DMS53 (cell line): ENCODE measurements around the gene POU6F2.
A peak's percentile ranks its signal among the peaks of the same experiment; 100 is the strongest.

Experiments
- DNase-seq: peaks from one replicate; lab custom pipeline; 2025; lab: John Stamatoyannopoulos, UW

Gene POU6F2

DNA sequence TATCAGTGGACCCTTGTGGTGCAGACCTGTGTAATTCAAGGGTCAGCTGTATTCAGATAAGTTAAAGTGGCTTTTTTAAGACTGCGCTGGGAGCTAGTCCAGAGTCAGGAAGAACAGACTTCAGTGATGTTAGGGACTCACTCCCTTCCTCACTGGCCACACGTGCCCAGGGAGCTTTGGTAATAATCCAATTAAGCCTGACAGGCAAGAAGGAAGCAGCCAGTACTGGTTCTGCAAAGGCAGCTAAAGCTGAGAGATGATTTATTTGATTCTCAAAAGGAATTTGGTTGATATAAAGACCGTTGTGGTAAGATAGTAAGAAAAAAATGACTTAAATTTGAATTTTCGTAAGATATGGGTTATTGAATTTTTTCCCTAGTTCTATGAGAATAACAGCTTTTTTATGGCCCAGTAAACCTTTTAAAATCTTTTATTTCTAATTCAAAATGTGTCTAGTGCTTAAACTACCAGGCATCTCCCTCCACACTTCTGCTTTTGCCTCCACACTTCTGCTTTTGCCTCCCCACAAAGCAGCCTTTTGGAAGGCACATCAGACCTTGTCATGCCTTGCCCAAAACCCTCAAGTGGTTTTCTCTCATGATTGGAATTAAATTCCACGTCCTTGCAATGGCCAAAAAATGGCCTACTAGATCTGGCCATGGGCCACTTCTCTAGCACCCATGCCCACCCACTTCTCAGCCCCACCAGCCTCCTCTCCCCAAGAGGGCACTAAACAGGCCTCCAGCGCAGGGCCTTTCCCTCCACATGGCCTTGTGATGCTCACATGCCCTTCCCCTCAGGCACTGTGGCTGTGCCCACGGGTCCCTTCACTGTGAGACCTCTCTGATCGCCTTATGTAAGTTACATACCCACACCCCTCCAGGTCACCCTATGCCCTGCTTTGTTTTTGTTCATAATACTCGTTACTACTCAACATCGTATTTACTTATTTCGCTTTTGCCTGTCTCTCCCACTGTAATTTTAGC lies 92.5 kb downstream of the POU6F2 start:
- DNase-seq = no peak

DNA sequence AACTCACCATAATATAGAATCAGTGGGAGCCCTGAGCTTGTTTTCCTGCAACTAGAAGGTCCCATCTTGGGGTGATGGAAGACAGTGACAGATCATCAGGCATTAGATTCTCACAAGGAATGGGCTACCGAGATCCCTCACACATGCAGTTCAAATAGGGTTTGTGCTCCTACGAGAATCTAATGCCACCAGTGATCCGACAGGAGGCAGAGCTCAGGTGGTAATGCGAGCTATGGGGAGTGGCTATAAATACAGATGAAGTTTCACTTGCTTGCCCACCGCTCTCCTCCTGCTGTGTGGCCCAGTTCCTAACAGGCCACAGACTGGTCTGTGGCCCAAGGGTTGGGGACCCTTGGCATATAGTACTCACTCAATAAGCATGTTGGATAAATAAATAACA lies 93.4 kb downstream of the POU6F2 start:
- DNase-seq = no peak

DNA sequence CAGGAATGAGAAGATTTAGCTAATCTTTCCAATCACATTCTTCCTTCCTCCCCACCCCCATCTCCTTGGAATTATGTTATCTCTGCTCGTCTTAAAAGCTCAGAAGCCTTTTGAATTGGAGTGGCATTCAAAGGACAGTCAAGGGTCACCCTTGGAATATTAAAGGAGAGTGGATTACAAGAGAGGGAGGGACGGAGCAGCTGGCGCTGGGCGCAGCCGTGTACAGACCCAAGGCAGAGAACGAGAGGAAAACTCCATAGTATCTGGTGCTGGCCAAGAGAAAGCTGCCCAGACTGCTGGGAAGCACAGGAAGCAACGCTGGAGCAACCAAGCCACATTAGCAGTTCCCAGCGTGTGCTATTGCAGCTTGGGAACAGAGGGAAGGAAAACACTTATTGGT lies 95.7 kb downstream of the POU6F2 start:
- DNase-seq = peak; percentile 87

DNA sequence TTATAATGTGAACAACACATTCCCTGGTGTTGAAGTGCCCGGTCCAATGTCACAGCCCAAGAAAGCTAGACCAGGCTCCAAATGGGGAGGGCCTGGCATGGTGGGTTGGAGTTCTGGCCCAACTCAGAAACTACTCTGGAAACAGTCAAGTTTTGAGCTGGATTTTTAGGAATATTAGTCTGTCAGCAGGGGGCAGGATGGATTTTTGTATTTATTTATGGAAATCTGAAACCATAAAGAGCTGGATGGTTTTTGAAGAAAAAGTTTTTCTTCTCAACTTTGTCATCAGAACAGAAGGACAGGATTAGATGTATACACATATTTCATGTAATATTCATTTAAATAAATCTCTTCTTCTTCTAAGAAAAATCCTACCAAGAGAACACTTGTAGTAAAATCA lies 97.5 kb downstream of the POU6F2 start:
- no peak for DNase-seq

DNA sequence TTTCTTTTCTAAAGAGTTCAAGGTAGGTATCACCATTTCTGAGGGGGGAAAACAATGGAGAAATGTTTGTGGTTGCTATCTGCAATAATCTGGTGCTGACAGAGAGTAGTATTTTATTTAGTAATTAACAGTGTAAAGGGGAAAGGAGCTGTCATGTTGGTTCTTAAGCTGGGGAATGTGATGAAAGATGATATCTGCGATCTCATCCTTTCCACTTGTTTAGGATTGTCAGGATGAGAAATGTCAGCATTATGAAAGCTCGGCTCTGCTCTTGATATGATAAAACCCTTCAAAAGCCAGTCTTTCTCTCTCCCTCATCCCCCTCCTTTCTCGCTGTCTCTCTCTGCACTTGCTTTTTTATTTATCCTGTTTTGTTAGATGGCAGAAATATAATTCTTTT lies 106.1 kb downstream of the POU6F2 start:
- DNase-seq = peak; percentile 40

DNA sequence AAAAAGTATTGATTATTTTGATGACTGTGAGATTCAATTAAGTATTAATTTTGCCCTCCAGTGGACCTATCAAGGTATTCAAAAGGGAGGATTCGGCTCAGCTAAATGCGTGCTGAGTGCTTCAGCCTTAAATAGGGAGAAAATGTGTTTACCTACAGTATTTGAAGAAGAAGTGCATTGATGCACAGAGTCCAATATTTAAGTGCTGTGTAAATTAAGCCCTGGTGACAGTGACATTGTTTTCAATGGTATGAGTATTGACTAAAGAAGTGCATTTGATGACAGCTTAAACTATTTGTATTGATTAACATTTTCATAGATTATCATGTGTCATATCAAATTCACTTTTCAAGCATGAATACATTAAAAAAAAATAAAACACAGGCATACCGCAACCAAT lies 106.6 kb downstream of the POU6F2 start:
- peak; percentile 92 for DNase-seq

DNA sequence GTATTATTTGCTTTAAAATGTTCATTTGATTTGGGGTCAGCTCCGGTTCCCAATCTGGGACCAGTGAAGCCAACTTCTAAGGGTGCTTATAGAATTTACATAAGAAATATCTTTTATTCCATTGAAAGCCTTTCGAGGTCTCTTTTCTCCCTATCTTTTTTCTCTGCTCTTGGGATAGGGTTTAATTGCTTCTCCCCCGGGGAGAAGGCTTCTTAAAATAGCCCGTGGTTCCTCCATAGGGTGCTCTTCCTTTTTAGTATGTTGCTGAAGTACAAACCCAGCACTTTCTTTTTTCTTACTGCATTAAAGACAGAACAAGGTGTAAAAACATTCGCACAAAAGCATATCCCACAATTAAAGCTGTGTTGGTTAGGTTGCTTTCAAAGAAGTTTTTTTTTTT lies 107.5 kb downstream of the POU6F2 start:
- DNase-seq = no peak

DNA sequence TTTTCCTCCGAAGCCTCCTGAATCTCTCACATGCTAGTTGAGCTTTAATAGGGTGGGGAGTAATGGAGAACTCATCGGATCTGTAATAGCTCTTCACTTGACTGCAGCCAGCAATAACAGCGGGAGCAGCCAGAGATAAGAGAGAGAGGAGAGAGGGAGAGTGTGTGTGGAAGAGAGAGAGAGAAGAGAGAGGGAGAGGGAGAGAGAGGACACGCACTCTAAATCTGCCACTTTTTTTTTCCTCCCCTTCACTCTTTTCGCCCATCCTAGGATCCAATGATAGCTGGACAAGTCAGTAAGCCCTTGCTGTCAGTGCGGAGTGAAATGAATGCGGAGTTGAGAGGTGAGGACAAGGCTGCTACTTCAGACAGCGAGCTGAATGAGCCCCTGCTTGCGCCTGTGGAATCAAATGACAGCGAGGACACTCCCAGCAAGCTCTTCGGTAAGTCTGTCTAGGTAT lies 107.9 kb downstream of the POU6F2 start:
- DNase-seq = peak; percentile 26

DNA sequence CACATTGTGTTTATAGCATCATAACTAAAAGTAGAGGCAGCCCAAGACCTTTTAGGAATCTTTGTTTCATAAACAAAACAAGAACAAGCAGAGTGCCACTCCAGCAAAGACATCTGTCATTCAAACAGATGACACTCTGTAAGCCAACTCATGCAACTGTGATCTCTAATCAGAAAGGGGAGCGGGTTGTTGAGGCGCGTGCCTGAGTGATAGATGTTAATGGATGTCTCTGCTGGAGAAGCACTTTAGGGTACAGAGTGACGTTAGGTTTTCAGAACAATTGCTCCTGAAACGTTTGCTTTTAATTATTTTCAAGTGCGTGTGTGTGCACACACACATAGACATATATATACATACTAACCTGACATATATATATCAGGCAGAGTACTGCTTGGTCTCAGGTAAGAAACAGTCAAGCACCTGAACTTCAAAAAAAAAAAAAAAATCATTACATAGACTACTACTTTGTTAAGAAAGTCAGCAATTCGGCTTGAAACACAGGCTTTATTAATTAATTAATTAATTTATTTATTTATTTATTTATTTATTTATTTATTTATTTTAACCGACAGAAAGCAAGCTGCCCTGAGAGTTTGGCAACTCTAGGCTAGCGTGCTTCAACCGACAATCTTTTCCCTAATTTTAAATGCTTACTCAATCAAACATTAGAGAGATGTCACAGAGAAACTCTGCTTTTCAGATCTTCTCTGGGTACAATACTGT lies 109.1 kb downstream of the POU6F2 start:
- DNase-seq = no peak

DNA sequence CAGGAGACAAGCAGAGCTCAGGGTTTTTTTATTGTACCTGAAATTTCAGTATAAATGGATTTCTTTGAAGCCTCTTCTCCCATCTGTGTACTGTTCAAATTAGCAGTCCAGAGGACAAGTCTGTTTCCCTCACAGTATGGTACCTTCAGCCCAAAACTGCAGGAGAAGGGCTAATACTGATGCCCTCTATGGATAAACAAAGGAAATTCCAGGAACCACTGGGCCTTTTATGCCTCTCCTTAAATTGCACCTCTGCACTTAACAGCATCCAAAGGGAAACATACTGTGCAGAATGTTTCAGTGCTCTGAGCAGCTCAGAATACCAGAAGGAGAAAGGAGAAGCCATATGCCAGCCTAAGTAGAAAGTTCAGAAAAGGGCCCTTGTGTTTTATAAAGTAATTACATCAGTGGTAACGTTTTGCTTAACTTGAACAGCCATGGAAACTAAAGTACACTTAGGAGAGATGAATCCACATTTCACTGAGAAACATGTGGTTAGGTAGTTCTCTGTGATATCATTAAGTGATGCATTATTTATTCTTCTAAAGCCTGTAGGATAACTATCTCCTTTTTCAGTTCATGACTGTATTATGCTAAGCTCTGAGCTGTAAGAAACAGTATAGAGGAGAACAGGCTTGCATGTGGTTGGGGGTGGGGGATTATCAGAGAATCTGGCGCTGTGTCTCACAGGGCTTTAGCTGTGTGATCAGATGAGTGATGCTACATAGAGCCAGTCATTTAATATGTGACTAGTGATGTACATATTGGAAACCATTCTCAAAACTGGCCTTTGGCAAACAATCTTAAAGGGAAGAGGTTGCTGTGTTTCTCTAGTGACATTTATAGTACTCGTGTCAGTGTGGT lies 111.3 kb downstream of the POU6F2 start:
- no peak for DNase-seq

DNA sequence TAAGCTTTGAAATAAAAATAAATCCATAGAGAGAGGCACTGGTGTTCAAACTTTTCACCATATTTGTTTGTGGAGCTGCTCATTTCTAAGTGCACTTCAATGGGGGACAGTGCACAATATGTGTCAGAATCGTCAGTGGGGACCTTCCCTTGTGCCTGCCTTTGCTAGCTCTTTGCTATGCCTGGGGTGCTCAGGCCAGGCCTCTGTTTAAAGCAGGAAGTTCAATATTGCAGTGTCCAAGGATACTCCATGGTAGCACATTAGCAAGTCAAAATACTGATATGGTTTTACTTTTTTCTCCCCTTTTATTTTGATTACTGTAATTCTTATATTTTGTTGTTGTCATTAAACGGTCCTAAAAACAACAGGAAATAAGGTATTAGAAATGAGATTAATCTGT lies 113.4 kb downstream of the POU6F2 start:
- DNase-seq = peak; percentile 28

DNA sequence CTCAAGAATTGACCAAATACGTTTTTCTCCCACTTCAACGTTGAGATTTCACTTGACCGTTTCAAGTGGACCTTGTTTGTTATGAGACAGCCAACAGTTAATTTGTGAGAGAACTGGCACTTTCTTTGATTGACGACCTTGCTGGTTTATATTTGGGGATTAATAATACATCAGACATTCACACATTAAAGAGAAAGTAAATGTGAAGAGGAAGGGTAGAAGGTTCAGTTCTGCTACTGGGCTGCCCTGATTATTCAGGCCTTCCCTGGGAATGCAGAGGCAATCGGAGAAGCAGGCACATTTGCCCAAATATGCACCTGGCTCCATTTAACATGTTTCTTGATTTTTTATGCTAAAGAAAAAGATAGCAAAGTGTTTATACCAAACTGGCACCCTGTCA lies 114.1 kb downstream of the POU6F2 start:
- DNase-seq = peak; percentile 13

DNA sequence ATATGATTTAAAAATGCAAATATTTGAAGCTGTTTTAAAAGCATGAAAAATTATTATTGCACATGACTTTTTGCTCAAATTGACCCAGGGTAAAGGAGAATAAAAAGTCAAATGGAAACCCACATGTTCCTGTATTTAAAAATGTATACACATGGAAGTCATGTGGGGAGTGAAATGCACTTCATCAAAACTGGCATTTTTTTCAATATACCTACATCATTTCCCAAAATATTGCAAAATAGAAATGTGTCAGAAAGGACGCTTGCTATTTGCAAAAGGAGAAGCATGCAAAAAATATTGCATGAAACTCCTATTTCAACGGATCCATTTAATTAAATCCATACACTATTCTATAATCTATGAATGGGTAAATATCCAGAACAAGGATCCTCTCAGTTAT lies 117.0 kb downstream of the POU6F2 start:
- DNase-seq = no peak

DNA sequence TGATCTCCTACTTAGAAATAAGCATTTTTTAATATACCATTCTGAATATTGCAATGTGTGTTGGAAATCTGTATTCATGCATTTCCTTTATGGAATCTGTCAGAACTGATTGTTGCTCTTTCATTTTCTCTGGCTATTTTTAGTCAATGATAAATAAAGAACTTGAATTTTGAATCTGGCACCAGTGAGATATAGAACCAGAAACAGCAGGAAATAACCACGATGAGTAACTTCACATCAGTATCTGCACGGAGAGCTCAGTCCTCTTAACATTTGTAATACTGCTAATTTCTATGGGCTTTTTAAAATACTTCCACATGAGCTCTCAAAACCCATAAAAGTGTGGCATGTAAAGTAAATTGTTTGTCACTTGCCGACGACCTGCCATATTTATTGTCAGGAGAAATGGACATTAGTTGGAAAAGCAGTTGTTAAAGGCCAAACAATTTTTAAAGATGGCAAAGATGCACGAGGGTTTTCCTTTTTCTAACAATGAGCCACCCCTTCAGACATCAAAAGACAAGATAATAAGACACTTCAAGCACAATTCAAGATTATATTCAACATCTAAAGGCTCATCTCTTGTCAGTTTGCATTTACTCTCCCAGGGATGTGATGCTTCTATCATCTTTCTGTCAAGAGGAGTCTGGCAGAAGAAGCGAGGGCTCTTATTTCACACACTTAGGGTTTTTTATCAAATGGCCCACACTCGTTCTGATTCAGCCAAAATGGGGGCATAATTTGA lies 118.3 kb downstream of the POU6F2 start:
- no peak for DNase-seq

DNA sequence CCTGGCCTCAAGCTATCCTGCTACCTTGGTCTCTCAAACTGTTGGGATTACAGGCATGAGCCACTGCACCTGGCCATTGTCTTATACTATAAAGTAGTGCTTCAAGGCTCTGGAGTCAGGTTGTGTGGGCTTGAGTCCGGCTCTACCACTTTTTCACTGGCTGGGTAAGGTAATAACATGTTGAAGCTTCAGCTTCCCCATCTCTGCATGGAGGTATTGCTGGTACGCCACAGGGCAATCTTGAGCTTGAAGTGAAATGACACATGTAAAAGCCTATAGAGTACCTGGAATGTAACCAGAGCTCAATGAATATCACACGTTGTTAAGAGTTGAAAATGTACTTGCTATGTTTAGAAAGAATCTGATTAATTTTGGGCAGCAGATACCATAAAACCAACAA lies 120.8 kb downstream of the POU6F2 start:
- DNase-seq = no peak

DNA sequence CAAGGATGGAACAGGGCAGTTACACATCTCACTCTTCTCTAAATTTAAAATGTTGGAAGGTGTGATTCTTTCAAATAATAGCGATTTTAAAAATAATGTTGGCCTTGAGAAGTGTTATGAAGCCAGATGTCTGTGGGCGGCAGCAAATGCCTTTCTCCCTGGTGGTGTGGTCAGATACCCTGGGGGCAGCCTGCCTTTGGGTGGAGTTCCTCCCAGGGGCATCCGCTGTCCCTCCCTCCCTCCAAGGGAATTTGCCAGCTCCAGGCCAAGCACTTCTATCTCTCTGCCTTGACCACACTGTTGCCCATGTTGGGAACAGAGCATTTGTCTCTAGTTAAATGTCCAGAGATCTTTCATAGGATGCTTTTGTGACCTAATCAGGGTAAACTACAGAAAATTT lies 121.4 kb downstream of the POU6F2 start:
- no peak for DNase-seq

DNA sequence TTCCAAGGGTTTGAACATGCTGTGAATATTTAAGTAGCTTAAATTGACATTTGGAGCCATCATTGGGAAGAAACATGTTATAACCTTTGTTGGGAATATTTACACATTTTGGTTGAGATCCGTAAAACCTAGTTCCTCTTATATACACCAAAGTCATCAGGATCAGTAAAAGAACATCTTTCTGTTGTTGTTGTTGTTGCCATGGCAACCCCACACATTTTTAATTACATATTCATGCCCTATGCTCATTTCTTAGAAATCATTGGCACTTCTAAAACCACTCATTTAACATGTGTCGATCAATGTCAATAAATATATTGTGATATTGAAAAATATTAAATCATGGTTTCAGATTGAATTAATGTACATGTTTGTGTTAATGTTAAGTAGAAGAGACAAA lies 122.6 kb downstream of the POU6F2 start:
- DNase-seq = peak; percentile 16

DNA sequence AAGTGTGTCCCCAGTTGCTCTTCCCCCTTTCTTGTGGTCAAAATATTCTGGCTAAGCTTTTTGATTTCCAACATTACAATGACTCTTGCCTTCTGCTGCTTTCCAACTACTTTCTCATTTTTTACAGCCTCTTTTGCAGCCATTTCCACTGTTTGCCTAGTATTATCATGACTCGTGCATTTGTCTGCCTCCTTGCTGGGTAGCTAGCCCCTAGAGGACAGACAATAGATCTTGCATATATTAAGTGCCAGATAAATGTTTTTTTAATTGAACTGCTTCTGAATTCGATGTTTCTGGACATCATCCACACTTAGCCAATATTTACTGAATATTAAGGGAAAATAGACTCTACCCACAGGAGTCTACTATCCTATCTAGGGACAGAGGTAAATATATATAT lies 124.5 kb downstream of the POU6F2 start:
- DNase-seq = peak; percentile 38

DNA sequence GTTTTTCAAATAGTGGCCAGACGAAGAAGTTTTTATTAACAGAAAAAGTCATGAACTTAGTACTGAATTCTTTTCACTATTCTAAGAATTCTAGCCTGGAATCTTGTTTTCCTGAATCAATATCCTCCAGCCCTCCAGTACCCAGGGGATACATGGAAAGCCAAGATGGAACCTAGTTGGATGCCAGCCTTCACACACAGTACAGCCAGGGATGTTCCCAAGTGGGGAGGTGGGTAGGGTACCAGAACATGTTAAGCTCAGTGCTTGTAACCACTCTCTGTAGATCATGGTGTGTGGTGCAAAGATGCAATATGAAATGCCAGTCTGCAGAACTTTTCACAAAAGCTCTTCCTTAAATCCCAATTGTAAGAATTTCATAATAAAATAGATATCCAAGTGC lies 128.0 kb downstream of the POU6F2 start:
- DNase-seq = no peak

DNA sequence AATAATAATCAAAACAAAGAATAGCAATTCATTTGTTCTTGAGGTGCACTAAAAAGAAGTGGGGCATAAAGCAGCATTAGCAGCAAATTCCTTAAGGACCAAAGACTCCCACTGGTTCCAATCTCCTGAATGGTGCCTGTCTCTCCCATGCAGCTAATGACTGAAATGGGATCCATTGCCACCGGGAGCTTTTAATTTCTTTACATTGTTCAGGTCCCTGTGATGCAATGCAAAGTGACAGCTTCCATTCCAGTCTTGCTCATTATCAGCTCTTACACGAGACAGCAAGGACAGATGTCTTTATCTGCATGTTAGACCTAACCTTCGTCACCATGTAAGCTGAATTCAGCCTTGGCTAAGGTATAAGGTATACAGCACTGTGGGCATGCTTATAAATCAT lies 148.1 kb downstream of the POU6F2 start:
- DNase-seq = no peak

DNA sequence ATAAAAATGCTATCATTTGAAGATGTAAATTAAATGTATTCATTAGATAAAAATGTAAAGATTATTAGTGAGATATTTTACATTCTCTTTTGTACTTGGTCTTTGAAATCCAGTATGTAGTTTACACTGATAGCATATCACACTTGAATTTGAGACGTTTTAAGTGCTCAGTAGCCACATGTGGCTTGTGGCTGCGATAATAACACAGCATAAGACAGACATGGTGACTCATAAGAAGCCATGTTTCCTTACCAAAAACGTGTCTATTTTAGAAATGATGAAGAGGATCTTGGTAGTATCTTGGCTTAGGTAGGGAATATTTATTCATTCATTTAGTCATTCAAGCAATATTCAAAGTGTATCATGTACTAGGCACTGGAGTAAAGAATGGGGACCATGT lies 149.3 kb downstream of the POU6F2 start:
- DNase-seq = no peak
